ENCODE data around the gene SAMMSON. TPM values are rescaled to one million over a fixed set of nuclear protein-coding genes. Genes with fewer than 3 reads are reported as not detected.

The SAMMSON gene
- total and polyA plus RNA-seq, 4 donors = 0.12 TPM; not detected in 3

DNA sequence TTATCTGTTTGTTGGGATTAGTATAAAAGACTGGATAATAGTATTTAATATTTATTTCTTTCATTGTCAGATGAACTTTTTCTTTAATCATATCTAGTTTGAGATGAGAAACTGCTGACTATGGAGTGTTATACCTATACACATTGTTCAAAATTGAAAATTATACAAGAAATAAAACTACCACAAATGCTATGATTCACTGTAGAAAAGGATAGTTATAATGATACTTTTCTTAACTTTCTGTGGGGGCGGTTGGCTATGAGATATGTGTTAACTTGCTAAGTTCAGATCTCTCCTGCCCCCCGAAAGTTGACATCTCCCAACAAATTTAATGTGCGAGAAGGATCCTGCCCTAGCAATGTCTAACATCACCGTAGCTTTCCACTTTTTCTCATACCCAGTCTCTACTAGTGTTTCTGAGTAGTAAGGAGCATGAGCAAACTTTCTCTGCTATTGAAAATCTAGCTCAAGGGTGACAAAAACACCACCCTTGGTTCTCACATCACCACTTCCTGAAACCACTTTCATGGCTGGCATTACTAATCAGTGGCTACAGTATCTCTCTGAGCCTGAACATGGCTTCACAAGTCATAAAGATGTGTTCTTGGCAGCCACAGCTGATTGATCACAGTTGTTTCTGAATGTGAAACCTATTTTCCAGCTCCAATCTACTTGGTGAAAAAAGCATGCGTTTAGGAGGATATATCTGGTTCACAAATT is 15.8 kb upstream of the SAMMSON start:
- no peak overlapping the region for H3K4me3 ChIP-seq
- peak in 1 of 3 donors; percentile 3 for DNase-seq
- TF ChIP-seq, protein P1, sequence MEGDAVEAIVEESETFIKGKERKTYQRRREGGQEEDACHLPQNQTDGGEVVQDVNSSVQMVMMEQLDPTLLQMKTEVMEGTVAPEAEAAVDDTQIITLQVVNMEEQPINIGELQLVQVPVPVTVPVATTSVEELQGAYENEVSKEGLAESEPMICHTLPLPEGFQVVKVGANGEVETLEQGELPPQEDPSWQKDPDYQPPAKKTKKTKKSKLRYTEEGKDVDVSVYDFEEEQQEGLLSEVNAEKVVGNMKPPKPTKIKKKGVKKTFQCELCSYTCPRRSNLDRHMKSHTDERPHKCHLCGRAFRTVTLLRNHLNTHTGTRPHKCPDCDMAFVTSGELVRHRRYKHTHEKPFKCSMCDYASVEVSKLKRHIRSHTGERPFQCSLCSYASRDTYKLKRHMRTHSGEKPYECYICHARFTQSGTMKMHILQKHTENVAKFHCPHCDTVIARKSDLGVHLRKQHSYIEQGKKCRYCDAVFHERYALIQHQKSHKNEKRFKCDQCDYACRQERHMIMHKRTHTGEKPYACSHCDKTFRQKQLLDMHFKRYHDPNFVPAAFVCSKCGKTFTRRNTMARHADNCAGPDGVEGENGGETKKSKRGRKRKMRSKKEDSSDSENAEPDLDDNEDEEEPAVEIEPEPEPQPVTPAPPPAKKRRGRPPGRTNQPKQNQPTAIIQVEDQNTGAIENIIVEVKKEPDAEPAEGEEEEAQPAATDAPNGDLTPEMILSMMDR (IDR thresholded peaks at IDR 0.05; ENCODE audit: control extremely low read depth, extremely low read depth) = no peak
- H3K4me1 ChIP-seq (ENCODE audit: control insufficient read depth in 5 of 5, insufficient read depth in 5 of 5, low read length in 5 of 5) = no peaks in the 10 kb centered on the region
- no peaks in the 10 kb centered on the region for H3K36me3 ChIP-seq (ENCODE audit: control insufficient read depth in 4 of 4, insufficient read depth in 4 of 4, low read length in 4 of 4)
- WGBS, 2 donors = 93% methylated on average over 5 of the region's 5 CpGs
- H3K9me3 ChIP-seq (ENCODE audit: control insufficient read depth in 4 of 4, insufficient read depth in 3 of 4, low read length in 3 of 4) = peaks cover 0 to 7% (median 0%) of the 10 kb centered on the region in 4 donors
- no peak overlapping the region for H3K9ac ChIP-seq (ENCODE audit: insufficient read depth in 1 of 2, low read length in 2 of 2)
- H3K27me3 ChIP-seq (ENCODE audit: control insufficient read depth in 3 of 3, insufficient read depth in 3 of 3, low read length in 2 of 3) = no peaks in the 10 kb centered on the region
- no peak for ATAC-seq (ENCODE audit: insufficient read depth, low FRiP score)
- no peak overlapping the region for H3K27ac ChIP-seq (ENCODE audit: low read depth in 1 of 2, low read length in 1 of 2)

DNA sequence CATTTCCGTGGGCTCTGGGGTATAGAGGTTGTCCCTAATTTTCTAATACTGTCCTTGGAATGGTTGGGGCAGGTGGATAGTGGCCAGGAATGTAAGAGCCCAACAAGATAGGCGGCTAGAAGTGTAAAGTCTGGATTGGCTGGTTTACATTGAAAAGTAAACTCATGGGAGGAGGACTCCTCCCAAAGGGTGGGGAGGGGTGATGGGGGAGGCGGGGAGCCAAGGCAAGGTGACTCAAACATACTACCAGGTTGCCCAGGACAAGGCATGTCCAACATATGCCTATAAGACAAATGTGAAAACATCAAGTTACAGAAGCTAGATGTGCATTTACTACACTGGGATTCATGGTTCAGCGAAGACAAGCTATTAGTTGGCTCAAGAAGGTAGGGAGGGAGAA is 14.3 kb upstream of the SAMMSON start:
- H3K9ac ChIP-seq (ENCODE audit: insufficient read depth in 1 of 2, low read length in 2 of 2) = no peak overlapping the region
- ATAC-seq (ENCODE audit: insufficient read depth, low FRiP score) (no peak), DNase-seq (no peak)
- no peaks in the 10 kb centered on the region for H3K36me3 ChIP-seq (ENCODE audit: control insufficient read depth in 4 of 4, insufficient read depth in 4 of 4, low read length in 4 of 4)
- no peaks in the 10 kb centered on the region for H3K9me3 ChIP-seq (ENCODE audit: control insufficient read depth in 4 of 4, insufficient read depth in 3 of 4, low read length in 3 of 4)
- H3K4me1 ChIP-seq (ENCODE audit: control insufficient read depth in 5 of 5, insufficient read depth in 5 of 5, low read length in 5 of 5) = no peaks in the 10 kb centered on the region
- TF ChIP-seq, protein P1 (IDR thresholded peaks at IDR 0.05; ENCODE audit: control extremely low read depth, extremely low read depth) = no peak
- H3K27ac ChIP-seq (ENCODE audit: low read depth in 1 of 2, low read length in 1 of 2) = no peak overlapping the region
- 81 to 92% methylated on average over 4 of the region's 4 CpGs for WGBS, 2 donors
- no peaks in the 10 kb centered on the region for H3K27me3 ChIP-seq (ENCODE audit: control insufficient read depth in 3 of 3, insufficient read depth in 3 of 3, low read length in 2 of 3)
- no peak overlapping the region for H3K4me3 ChIP-seq

DNA sequence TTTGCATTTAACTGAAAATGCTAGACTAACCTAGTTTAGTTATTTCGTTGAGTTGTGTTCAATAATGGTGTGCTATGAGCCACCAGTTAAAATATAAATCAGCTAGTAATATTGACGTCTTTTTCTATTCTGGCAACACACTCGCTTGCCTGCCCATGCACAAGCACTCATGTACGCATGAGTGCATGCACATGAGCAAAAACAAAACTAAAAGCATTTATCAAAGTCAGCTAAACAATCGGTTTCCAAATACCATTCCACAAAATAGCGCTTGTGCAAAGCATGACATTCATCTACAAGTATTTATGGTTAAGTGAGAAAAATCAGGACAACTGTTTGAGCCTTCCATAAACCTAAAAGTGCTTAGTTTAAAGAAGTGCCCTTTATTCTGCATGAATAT is 13.1 kb upstream of the SAMMSON start:
- Histone ChIP-seq H3K4me1 (ENCODE audit: control insufficient read depth in 5 of 5, insufficient read depth in 5 of 5, low read length in 5 of 5) (no peaks in the 10 kb centered on the region), H3K36me3 (ENCODE audit: control insufficient read depth in 4 of 4, insufficient read depth in 4 of 4, low read length in 4 of 4) (no peaks in the 10 kb centered on the region), H3K27me3 (ENCODE audit: control insufficient read depth in 3 of 3, insufficient read depth in 3 of 3, low read length in 2 of 3) (no peaks in the 10 kb centered on the region), H3K27ac (ENCODE audit: low read depth in 1 of 2, low read length in 1 of 2) (no peak overlapping the region), H3K9me3 (ENCODE audit: control insufficient read depth in 4 of 4, insufficient read depth in 3 of 4, low read length in 3 of 4) (no peaks in the 10 kb centered on the region), H3K4me3 (no peak overlapping the region), H3K9ac (ENCODE audit: insufficient read depth in 1 of 2, low read length in 2 of 2) (no peak overlapping the region)
- TF ChIP-seq, protein P1 (IDR thresholded peaks at IDR 0.05; ENCODE audit: control extremely low read depth, extremely low read depth) = no peak
- DNase-seq (no peak), ATAC-seq (ENCODE audit: insufficient read depth, low FRiP score) (no peak)
- WGBS, 2 donors = 80 to 89% methylated on average over 6 of the region's 6 CpGs

DNA sequence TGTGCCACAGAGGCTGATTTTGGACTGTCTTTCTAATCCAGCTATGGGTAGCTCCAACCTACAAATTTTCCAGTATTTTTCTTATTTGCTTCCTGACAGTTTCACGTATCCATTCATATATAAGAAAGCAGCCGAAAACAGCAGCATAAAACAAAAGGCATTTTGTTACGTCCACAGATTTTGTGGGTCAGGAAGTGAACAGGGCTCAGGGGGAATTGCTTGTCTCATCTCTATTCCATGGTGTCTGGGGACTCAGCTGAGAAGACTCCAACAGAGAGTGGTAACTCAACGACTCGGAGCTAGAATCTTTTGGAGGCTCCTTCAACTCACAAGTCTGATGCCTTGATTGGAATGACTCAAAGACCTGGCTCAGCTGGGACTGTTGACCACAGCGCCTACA is 11.7 kb upstream of the SAMMSON start:
- H3K27me3 ChIP-seq (ENCODE audit: control insufficient read depth in 3 of 3, insufficient read depth in 3 of 3, low read length in 2 of 3) = no peaks in the 10 kb centered on the region
- no peak for DNase-seq
- H3K4me1 ChIP-seq (ENCODE audit: control insufficient read depth in 5 of 5, insufficient read depth in 5 of 5, low read length in 5 of 5) = no peaks in the 10 kb centered on the region
- H3K36me3 ChIP-seq (ENCODE audit: control insufficient read depth in 4 of 4, insufficient read depth in 4 of 4, low read length in 4 of 4) = no peaks in the 10 kb centered on the region
- TF ChIP-seq, protein P1 (IDR thresholded peaks at IDR 0.05; ENCODE audit: control extremely low read depth, extremely low read depth) = no peak
- H3K9me3 ChIP-seq (ENCODE audit: control insufficient read depth in 4 of 4, insufficient read depth in 3 of 4, low read length in 3 of 4) = no peaks in the 10 kb centered on the region
- no peak overlapping the region for H3K9ac ChIP-seq (ENCODE audit: insufficient read depth in 1 of 2, low read length in 2 of 2)
- no peak overlapping the region for H3K27ac ChIP-seq (ENCODE audit: low read depth in 1 of 2, low read length in 1 of 2)
- H3K4me3 ChIP-seq = no peak overlapping the region
- WGBS, 2 donors = 87 to 89% methylated on average over 6 of the region's 6 CpGs
- no peak for ATAC-seq (ENCODE audit: insufficient read depth, low FRiP score)
